ENCODE measurements around the gene CRYBB1. TPM values are rescaled to one million over a fixed set of nuclear protein-coding genes. Genes with fewer than 3 reads are reported as not detected.

CRYBB1 gene
- total RNA-seq, 4 donors from 2014 or later, result 1.1 to 6.4 TPM; not detected in 2

DNA sequence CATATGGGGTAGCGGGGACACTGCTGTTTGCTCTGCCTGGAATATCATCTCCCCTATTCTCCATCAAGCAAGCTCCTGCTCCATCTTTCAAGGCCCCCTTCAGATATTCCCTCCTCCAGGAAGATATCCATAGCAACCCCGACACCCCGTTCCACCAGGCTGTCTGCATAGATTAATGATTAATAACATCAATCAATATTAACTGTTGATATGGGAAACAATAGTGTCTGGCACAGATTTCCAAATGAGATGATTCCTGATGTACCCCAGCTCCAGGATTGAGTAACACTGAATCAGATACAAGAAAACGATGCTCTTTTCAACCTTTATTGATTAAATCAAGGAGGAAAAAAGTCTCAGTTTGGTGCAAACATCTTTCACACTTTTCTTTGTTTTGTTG, 20.3 kb downstream of the CRYBB1 start:
- in situ Hi-C loops (cut with MboI; ENCODE audit: low pct_ligation_motif_present in 1 of 4, low pct_unique_long_range_greater_than_20kb in 1 of 4, low sequenced_read_pairs in 3 of 4), result no loop called here
- Histone ChIP-seq H3K4me1 (peaks cover 0 to 2% (median 0%) of the 10 kb centered on the region in 4 donors), H3K27me3 (no peaks in the 10 kb centered on the region), H3K9me3 (no peaks in the 10 kb centered on the region), H3K27ac (no peak overlapping the region), H3K36me3 (no peaks in the 10 kb centered on the region), H3K4me3 (no peak overlapping the region)
- intact Hi-C loops (cut with DNase I; ENCODE audit: low total_unique reads), result no loop called here
- TF ChIP-seq EP300 (IDR thresholded peaks at IDR 0.05; ENCODE audit: low read depth), result no peak
- TF ChIP-seq, protein P1, sequence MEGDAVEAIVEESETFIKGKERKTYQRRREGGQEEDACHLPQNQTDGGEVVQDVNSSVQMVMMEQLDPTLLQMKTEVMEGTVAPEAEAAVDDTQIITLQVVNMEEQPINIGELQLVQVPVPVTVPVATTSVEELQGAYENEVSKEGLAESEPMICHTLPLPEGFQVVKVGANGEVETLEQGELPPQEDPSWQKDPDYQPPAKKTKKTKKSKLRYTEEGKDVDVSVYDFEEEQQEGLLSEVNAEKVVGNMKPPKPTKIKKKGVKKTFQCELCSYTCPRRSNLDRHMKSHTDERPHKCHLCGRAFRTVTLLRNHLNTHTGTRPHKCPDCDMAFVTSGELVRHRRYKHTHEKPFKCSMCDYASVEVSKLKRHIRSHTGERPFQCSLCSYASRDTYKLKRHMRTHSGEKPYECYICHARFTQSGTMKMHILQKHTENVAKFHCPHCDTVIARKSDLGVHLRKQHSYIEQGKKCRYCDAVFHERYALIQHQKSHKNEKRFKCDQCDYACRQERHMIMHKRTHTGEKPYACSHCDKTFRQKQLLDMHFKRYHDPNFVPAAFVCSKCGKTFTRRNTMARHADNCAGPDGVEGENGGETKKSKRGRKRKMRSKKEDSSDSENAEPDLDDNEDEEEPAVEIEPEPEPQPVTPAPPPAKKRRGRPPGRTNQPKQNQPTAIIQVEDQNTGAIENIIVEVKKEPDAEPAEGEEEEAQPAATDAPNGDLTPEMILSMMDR (IDR thresholded peaks at IDR 0.05), result no peak
- no peak for TF ChIP-seq POLR2A (IDR thresholded peaks at IDR 0.05)
- WGBS, 2 donors (ENCODE audit: low coverage in 1 of 2), result 75 to 83% methylated on average over 4 of the region's 4 CpGs
- DNase-seq, result no peak

DNA sequence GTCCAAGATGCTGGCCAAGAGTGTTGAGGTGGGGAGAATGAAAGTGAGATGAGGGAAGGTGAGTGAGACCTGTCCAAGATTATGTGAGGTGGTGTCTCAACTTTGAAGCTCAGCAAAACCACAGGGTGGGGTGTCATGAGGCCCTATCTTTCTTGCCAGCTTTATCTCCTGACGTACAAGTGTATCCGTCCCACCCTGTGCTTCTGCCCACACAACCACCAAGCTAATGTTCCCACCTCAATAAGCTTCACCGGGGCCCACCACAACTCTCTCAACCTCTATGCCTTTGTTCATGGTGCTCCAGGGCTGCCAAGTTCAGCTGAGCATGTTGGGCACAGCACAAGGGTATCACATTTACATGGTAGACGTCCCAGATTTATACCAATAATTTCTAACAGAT, 20.8 kb downstream of the CRYBB1 start:
- no peak overlapping the region for H3K27ac ChIP-seq
- TF ChIP-seq, protein P1 (IDR thresholded peaks at IDR 0.05), result no peak
- TF ChIP-seq POLR2A (IDR thresholded peaks at IDR 0.05) (no peak), EP300 (IDR thresholded peaks at IDR 0.05; ENCODE audit: low read depth) (no peak), POLR2AphosphoS5 (IDR thresholded peaks at IDR 0.05) (no peak)
- peaks cover 0 to 6% (median 0%) of the 10 kb centered on the region in 4 donors for H3K4me1 ChIP-seq
- H3K36me3 ChIP-seq, result no peaks in the 10 kb centered on the region
- 82% methylated on average over 4 of the region's 4 CpGs; no CpG with 5 or more reads in 1 of the 2 donors for WGBS, 2 donors (ENCODE audit: low coverage in 1 of 2)
- in situ Hi-C loops (cut with MboI; ENCODE audit: low pct_ligation_motif_present in 1 of 4, low pct_unique_long_range_greater_than_20kb in 1 of 4, low sequenced_read_pairs in 3 of 4), result no loop called here
- no peaks in the 10 kb centered on the region for H3K9me3 ChIP-seq
- intact Hi-C loops (cut with DNase I; ENCODE audit: low total_unique reads), result no loop called here
- no peaks in the 10 kb centered on the region for H3K27me3 ChIP-seq
- H3K4me3 ChIP-seq, result no peak overlapping the region
- no peak for DNase-seq

DNA sequence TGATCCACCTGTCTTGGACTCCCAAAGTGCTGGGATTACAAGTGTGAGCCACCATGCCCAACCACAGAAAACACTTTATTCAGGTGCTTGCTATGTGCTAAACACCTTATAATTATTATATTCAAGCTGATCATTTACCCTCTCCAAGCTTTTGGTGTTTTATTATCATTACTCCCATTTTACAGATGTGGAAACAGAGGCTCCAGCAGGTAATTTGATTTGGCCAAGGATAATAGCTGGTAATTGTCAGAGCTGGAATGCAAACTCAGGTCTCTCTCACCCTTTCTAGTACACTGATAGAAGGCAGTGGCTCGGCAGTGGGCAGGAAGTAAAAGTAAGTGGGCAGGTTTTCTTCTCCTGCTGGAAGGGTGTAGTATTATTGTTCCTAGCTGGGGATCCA, 24.1 kb downstream of the CRYBB1 start:
- Histone ChIP-seq H3K27me3 (no peaks in the 10 kb centered on the region), H3K9me3 (no peaks in the 10 kb centered on the region), H3K4me1 (peaks cover 0 to 20% (median 3%) of the 10 kb centered on the region in 4 donors), H3K27ac (no peak overlapping the region), H3K4me3 (no peak overlapping the region), H3K36me3 (no peaks in the 10 kb centered on the region)
- intact Hi-C loops (cut with DNase I; ENCODE audit: low total_unique reads), result no loop called here
- DNase-seq, result no peak
- in situ Hi-C loops (cut with MboI; ENCODE audit: low pct_ligation_motif_present in 1 of 4, low pct_unique_long_range_greater_than_20kb in 1 of 4, low sequenced_read_pairs in 3 of 4), result no loop called here
- WGBS, 2 donors (ENCODE audit: low coverage in 1 of 2), result 48% methylated on average over 1 of the region's 1 CpG; no CpG with 5 or more reads in 1 of the 2 donors
- TF ChIP-seq, protein P1 (IDR thresholded peaks at IDR 0.05), result no peak
- TF ChIP-seq POLR2A (IDR thresholded peaks at IDR 0.05) (no peak), POLR2AphosphoS5 (IDR thresholded peaks at IDR 0.05) (no peak), EP300 (IDR thresholded peaks at IDR 0.05; ENCODE audit: low read depth) (no peak)

DNA sequence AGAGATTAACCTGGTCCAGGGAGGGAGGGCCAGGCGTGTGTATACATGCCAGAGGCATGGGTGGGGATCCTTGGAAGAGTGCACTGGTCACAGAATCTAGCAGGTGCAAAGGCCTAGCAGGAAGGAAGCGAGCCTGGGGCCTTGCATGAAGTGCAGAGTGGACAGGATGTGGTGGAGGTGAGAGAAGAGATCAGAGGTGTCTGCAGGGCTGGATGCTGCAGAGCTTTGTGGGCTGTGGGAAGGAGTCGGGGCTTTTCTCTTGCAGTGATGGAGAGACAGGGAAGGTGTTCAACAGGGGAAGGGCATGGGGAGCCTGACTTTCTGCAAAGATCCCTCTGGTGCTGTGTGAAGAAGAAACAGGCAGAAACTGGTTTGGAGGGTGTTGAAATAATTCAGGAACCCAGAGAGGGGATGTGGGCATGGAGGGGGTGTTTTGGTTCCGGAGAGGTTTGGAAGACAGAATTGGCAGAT, 25.4 kb downstream of the CRYBB1 start:
- H3K9me3 ChIP-seq, result no peaks in the 10 kb centered on the region
- H3K36me3 ChIP-seq, result no peaks in the 10 kb centered on the region
- in situ Hi-C loops (cut with MboI; ENCODE audit: low pct_ligation_motif_present in 1 of 4, low pct_unique_long_range_greater_than_20kb in 1 of 4, low sequenced_read_pairs in 3 of 4) (no loop called here), intact Hi-C loops (cut with DNase I; ENCODE audit: low total_unique reads) (no loop called here)
- H3K27ac ChIP-seq, result peak overlapping the region in 2 of 4 donors; percentile 4 to 17
- H3K27me3 ChIP-seq, result no peaks in the 10 kb centered on the region
- H3K4me1 ChIP-seq, result peaks cover 0 to 20% (median 3%) of the 10 kb centered on the region in 4 donors
- WGBS, 2 donors (ENCODE audit: low coverage in 1 of 2), result 47% methylated on average over 4 of the region's 4 CpGs; no CpG with 5 or more reads in 1 of the 2 donors
- peak; percentile 63 for DNase-seq
- H3K4me3 ChIP-seq, result no peak overlapping the region
- TF ChIP-seq POLR2A (IDR thresholded peaks at IDR 0.05) (no peak), EP300 (IDR thresholded peaks at IDR 0.05; ENCODE audit: low read depth) (no peak), POLR2AphosphoS5 (IDR thresholded peaks at IDR 0.05) (no peak)
- TF ChIP-seq, protein P1 (IDR thresholded peaks at IDR 0.05), result no peak

All from transverse colon (tissue), 4 donors.